D341Med (cell line): Measurements from ENCODE around the gene KSR1.
"Not testable (repeated sequence)": the region's sequence is repeated elsewhere in the genome, so short reads cannot be mapped to it uniquely, and the experiment has no call there.

ENCODE experiments used
- DNase-seq: peaks from one replicate; pipeline ENCODE4 v3.0.0; 2012; ENCODE audit warnings: low spot score

Gene KSR1

DNA sequence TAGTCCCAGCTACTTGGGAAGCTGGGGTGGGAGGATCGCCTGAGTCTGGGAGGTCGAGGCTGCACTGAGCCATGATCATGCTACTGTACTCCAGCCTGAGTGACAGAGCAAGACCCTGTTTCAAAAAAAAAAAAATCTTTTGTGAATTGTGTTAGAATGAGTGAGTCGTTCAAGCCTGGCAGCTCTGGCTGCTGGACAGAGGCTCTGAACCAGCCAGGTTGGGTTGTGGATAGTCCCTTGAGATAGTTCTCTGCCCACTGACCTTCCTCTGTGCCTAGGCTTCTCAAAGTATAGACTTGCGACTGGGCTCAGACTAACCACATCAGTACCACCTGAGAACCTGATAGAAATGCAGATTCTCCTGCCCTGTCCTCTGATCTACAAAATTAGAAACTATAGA lies 2.2 kb upstream of the KSR1 start:
- DNase-seq: no peak

DNA sequence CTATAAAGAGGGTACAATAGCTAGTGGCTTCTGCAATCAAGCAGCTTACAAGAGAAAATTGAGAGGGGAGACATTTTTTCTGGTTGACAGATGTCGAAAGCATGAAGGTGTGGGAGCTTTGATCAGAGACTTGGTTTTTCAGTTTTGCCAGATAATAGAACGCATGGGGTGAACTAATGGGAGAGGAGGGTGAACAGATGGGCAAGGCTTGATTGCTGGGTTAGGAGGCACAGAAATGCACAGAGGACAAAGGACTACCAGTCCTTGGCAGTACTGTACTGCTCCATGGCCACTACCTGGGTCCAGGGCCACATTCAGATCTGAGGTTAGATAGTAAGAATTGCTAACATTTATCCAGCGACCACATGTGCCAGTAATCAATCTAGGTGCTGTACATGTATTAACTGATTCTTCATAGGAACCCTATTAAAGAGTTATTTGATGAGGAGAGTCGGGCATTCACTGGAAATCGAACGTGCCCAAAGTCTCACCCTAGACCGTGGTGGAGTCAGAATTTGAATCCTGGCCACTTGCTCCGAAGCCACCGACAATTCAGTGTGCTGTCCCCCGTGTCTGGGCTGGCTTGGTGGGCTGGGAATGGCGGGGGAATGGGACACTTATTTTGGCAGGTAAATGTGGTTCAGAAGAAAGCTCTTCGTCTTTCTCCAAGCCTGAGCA lies 873 bp upstream of the KSR1 start:
- no peak for DNase-seq

DNA sequence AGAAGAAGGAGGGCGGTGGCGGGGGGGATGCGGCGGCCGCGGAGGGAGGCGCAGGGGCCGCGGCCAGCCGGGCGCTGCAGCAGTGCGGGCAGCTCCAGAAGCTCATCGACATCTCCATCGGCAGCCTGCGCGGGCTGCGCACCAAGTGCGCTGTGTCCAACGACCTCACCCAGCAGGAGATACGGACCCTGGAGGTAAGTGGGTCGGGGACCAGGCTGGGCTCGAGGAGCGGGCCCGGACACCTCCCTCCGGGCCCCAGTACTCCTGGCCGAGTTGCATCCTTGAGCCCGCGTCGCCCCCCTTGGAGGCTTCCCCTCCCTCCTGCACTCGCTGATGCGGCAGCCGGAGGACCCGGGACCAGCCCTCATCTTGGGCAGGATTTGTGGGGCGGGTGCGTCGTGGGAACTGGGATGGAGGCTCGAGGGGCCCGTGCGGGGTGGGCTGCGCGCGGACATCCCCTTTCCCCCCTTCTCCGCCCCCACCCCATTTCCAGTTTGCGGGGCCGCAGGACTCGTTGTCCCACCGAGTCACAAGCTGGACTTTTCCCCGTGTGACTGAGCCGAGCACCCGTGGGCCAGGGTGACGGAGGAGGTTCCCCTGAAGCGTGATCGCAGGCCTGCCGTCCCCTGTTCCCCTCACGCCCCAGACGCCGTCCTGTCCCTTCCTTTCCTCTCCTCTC lies 572 bp downstream of the KSR1 start:
- peak; percentile 66 for DNase-seq

DNA sequence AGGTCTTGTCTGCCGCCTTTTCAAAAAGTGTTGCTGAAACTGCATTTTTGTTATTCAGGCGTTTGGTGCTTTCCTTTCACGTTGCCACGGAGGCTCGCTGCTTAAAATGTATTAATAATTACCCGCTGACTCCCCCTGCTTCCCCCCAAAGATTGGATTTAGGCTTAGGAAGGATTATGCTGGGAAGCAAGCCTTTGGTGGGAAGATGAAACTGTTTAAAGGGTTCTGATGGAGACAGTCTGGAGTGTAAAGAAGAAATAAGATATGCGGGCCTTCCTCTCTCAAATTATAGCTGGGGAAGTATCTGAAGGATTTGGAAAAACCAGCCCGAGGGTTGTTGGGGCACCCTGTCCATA lies 1.1 kb downstream of the KSR1 start:
- DNase-seq: no peak

DNA sequence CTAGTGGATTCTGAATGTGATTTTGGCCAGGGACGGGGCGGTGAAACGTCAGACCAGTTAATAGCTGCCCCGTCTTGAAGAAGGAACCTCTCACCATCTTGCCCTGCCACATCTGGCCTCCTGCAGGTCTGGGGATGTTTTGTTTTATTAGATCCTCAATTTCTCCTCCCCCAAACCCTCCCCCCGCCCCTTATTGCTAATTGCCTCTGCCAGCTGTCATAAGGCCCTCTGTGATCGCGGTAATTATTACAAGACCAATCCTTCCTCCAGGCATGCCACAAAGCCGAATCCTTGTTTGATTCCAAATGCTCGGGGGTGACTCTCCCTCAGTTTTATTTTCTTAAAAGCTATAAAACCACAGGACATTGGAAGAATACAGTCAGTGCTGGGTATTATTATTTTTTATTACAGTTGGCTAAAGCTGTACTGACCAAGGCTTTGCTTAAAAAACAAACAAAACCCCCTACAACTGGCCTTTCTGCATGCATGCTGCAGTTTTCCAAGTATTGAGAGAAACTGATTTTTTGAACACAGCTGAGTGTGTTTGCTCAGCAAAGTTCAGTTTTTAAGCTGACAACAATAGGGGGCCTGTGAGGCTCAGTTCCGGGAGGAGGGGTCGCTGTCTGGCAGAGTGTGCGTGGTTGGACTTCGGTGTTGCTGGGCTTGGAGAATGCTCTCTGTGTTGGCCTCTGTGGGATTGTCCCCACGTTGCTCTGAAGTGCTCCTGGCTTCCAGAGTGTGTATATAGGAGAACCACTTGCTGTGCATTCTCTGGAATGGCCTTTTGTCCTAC lies 1.7 kb downstream of the KSR1 start:
- peak; percentile 86 for DNase-seq

DNA sequence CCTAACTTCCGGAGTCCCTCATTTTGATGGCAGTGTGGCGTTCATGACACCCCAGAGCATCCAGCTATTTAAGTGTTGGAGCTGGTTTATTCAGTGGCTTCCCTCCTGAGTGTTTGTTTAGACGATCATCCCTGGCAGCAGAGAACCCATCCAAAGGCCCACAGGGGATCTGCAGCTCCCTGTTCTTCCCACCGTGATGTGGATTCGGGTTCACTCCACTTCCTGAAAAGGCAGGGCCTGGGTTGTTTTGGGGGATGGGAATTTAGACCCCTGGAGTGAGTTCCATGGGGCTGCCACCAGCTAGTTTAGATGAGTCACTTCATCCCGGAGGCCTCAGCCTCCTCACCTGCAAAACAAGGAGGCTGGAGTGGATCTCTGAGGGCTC lies 2.3 kb downstream of the KSR1 start:
- no peak for DNase-seq

DNA sequence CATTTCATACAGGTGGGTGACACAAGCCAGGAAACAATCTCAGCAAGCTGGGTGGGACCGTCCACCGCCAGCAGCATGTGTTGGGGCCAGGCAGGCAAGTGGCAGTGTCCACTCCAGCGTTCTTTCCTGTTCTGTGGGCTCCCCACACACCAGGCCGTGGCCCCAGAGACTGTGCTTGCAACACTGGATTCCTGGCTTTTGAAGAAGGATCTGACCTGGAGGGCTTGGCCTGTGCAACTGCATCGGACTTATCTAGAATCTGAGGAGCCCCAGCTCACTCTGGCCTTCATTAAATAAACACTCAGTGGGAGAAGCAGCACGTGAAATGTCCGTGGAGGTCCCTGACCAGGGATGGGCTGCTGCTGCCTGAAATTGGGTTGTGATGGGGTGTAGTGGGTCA lies 3.2 kb downstream of the KSR1 start:
- DNase-seq: no peak

DNA sequence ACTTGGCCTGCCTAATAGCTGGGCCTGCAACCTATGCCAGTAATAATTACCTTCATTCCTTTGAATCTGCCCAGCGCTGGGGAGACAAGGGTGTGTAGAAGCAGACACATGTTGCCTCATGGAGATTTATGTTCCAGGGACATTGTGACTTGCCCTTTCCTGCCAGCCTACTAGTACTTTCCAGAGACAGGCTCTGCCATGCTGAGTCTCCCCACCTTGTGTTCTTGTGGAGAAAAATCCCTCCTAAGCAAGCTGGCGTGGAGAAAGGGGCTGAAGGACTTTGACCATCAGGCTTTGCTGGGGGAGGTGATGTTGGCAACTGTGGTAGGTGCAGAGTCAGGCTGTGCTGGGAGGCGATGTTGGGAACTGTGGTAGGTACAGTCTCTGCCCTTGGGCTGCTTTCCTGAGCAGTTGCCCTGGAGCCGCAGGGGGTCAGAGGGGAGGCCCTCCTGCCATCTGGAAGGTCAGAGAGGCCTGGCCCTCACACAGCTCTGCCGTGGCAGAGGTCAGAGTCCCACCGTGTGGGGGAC lies 4.0 kb downstream of the KSR1 start:
- no peak for DNase-seq

DNA sequence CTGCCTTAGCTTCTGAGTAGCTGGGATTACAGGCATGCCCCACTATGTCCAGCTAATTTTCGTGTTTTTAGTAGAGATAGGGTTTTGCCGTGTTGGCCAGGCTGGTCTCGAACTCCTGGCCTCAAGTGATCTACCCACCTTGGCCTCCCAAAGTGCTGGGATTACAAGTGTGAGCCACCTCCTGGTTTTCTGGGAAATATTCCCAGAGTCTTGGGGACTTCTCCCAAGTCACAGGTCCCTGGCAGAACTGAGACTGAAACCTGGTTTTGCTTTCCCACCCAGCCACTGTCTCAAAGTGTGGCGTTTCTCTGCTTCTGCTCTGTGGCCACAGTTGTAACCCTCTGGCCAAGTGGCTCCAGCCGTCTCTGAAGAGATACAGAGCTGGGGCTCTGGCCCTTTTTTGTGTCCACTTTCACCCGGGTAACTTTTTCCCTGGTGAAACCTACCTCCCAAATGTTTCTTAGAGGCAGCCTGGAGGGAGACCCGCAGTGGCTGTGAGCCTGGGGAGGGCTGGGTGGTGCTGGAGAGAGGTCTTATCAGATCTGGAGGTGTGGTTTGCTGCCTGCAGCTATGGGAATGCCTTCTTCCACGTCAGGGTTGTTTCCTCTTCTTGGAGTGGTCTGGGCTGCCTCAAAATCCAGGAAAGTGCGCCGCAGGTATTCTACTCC lies 5.1 kb downstream of the KSR1 start:
- no peak for DNase-seq

DNA sequence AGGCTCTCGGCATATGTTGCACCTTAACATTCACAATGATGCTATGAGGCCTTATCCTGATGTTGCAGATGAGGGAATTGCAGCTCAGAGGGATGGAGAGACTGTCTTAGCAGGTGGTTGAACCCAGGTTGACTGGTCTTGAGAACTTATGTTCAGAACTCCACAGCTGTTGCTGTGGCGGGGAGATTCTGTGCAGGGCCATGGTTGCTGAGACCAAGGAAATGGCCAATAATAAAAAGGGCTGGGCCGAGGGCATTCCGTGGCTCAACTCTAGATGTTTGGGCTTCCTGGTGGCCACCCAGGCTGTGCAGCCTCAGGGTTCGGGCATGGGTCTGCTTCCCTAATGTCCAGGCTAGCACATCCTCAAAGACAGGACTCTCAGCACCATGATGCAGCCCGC lies 5.9 kb downstream of the KSR1 start:
- DNase-seq: no peak

DNA sequence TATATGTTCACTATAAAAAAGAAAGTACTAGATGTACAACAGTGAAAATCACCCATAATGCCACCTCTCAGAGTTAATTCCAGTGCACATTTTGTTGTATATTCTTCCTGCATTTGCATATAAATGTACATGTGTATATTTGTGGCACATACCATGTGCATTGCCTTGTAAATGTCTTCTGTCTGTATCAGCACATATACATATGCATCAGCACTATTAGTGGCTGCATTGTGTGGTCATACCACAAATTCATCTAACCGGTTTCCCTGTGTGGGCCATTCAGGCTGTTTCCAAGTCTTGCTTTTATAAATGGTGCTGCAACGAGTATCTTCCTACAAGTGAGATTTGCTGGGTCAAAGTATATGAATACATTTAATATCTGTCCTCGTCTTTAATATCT lies 6.5 kb downstream of the KSR1 start:
- DNase-seq: no peak

DNA sequence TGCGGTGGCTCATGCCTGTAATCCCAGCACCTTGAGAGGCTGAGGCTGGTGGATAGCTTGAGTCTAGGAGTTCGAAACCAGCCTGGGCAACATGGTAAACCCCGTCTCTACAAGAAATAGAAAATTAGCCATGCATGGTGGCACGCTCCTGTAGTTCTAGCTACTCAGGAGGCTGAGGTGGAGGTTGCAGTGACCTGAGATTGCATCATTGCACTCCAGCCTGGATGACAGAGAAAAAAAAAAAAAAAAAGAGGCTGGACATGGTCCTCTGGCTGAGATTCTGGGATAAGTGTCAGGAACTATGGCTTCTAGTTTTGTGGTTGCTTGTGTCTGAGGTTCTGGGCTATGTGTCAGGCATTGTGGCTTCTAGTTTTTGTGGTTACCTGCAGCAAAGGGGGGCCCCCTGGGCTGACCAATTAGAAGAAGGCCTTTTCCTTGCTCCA lies 7.0 kb downstream of the KSR1 start:
- DNase-seq: no peak

DNA sequence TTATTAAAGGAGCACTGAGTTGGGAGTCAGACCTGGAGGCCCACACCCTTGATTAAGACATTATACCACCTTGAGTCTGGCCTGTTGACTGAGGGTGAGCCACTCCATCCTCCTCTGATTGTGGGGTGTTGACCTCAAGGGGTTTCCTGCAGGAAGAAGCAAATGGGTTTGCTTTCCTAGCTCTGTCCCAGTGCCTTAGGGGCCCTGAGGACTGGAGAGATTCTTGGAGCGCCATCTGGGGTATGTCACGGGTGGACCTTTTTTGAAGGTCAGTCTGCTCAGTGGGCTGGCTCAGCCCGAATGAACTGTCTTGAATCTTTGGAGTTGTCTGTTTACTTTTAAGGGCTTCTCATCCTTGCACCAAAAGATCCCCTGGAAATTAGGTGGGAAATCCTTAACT lies 7.8 kb downstream of the KSR1 start:
- DNase-seq: not testable (repeated sequence)

DNA sequence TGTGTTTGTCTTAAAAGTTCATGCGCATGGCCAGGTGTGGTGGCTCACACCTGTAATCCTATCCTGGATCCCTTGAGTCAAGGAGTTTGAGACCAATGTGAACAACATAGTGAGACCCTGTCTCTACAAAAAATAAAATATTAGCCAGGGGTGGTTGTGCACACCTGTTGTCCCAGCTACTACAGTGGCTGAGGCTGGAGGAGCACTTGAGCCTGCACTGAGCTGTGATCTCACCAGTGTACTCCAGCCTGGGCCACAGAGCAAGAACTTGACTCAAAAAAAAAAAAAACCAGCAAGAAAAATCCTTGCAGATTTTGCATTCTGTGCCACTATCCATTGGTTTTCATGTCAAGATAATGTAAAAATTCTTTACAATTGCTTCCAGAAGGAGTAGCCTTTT lies 8.2 kb downstream of the KSR1 start:
- DNase-seq: no peak

DNA sequence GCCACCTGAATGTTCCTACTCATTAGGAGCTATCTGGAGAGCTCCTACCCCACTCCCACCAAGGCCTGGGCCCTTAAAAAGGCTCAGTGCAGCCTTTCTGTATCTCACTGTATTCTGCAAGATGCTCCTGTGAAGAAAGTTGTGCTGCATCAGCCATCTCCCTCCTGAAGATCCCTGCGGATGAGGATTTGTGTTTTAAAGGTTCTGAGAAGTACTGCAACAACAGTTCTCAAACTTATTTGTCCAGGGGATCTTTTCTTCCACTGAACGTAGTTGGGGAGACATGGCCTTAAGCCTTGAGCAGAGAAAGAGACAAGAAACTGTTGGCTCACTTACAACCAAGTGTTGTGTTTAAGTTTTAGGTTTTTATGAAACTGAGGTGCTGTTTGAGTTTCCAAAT lies 9.6 kb downstream of the KSR1 start:
- DNase-seq: not testable (repeated sequence)

DNA sequence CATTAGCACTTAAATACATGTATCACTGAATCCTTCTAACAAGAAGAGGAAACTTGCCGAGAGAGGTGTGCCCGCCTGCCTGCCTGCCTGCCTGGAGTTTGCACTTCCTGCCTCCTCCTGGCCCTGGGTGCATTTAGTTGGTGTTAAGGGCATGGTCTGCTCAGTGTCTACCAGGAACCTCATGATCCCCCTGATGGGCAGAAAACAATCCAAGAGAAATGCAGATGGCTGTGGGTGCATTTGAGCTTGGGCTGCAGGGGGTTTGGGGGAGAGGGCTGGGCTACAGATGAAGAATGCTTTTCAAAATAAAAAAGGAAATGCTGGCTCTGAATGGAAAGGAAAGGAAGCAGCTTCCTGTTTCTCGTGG lies 10.1 kb downstream of the KSR1 start:
- no peak for DNase-seq

DNA sequence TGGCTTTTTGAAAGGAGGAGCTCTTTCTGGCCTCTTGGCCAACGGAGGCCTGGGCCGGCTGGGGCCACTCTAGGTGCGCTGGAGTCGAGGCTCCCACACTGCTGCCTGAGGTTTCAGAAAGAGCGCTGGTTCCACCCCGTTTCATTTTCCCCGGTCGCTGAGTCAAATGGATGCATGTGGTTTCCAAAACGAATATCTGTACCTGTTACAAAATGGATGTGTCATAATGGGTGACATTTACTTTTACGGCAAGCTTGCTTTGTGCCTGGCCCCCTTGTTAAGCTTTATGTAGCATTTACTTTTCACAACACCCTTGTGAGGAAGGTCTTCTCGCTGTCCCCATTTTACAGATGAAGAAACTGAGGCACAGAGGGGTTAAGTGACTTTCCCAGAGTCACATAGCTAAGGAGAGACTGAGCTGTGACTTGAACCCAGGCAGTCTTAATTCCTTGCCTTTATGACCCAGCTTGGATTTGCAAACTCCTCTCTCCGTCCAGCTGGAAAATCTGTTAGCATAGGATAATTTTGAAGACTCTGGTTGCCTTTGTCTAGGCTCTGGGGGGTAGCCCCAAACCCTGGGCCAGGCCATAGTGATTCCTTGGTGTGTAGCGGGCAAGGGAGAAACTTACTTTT lies 10.6 kb downstream of the KSR1 start:
- DNase-seq: no peak

DNA sequence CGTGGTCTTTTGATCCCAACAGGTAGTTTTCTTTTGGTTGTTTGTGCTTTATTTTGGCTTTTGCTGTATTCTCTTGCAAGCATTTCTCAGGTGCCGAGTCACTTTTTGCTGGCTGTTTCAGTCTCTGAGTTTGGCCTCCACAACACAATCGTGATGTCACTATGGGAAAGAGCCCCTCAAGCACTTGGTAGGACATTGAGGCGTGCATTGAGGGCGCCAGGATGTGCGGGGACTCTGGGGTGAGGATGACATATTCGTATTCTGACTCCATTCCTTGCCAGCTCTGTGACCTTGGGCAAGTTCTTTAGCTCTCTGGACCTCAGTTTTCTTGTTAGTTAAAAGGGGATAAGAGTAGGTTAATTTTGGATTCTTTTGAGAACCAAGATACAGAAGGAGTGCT lies 13.0 kb downstream of the KSR1 start:
- DNase-seq: no peak

DNA sequence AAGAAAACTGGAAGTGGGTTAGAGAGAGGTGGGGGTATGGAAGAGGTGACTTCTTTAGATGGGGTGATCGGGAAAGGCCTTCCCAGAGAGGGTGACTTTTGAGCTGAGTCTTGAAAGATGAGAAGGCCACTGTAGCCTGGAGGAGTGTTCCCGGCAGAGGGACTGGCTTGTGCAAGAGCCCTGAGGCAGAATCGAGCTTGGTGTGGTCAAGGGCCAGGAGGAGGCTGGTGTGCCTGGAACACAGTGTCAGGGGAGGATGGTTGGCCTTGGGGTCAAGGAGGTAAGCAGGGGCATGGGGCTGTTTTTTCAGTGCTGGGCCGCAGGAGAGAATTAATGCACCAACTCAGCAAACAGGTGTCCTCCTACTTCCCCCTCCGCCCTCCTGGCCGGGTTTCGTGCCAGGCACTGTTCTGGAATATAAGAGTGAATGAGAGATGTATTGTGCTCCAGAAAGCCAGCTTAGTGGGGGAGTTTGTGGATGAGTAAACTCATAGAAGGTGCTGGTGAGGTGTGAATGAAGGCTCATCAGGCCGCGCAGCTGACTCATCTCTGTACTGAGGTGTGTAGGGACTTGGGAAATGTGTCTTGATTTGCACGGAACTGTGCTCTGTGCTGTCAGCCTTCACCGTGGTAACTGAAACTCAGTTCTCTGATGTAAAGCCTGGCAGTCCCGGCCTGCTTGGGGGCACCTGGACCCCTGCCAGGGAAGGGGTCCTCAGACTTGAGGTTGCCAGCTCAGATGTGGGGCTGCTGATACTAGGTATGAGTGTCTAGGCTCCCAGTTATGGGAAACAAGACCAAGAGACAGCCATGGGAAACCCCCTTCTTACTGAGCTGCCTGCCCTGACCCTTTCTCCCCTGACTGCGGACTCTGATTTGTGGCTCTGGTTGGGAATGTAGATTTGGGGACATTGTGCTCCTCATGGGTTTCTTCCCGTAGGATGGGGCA lies 15.3 kb downstream of the KSR1 start:
- no peak for DNase-seq

DNA sequence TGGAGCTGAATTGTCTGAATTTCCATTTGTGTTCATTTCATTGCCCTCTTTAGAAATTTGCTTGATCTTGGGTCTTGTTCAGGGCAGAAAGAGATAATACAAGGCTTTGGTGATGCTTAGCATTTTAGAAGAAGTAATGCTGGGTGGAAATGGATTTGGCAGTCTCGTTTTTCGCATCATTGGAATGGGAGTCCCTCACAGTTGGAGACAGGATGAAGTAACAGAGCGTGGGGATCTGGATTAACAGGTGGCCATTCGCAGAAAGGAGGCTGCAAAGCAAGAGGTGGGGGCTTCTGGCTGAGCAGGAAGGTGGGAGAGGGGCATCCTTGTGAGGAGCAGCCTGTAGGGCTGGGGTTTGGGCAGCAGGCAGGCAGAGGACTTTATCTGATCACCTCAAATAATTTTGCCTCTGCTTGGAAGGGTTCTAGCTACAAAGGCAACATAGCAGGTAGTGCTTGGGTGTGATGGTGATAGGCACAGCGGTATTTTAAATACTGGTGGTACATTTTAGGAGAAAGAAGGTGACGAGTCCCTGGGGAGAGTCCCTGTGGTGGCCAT lies 17.0 kb downstream of the KSR1 start:
- DNase-seq: no peak
